OCI-LY1 (cell line): ENCODE results near the gene ATAD3C.
"Not testable (repeated sequence)": the region's sequence is repeated elsewhere in the genome, so short reads cannot be mapped to it uniquely, and the experiment has no call there.

Experiments
- H2AFZ ChIP-seq: fragments of 200-600 bp; sonication (generic), shearing (Covaris generic); 2 replicates; pipeline ENCODE4 v1.6.0; 2014; ENCODE audit warnings: antibody characterized with exemption, mild to moderate bottlenecking, low read length
- H3F3A ChIP-seq: fragments of 200-600 bp; sonication (generic), shearing (Covaris generic); 2 replicates; pipeline ENCODE4 v1.6.0; 2014; ENCODE audit warnings: mild to moderate bottlenecking, antibody characterized with exemption, low read length, moderate library complexity; ENCODE audit not compliant: insufficient read depth
- H3K27ac ChIP-seq: fragments of 200-600 bp; sonication (generic); 2 replicates; pipeline ENCODE4 v1.5.1; 2014; ENCODE audit warnings: low read length, mixed run types, mild to moderate bottlenecking, low read depth; ENCODE audit not compliant: poor library complexity, severe bottlenecking
- H3K27me3 ChIP-seq: fragments of 200-600 bp; sonication (generic); 2 replicates; pipeline ENCODE4 v1.6.0; 2014; ENCODE audit warnings: antibody characterized with exemption, mild to moderate bottlenecking, low read length, moderate library complexity; ENCODE audit not compliant: insufficient read depth
- H3K36me3 ChIP-seq: fragments of 200-600 bp; sonication (generic); 2 replicates; pipeline ENCODE4 v1.6.1; 2014; ENCODE audit warnings: mild to moderate bottlenecking, antibody characterized with exemption, low read length, moderate library complexity, mixed read lengths; ENCODE audit not compliant: insufficient read depth
- H3K4me1 ChIP-seq: fragments of 200-600 bp; sonication (generic); 2 replicates; pipeline ENCODE4 v1.5.1; 2014; ENCODE audit warnings: mild to moderate bottlenecking, low read length, moderate library complexity; ENCODE audit not compliant: insufficient read depth, severe bottlenecking
- H3K4me2 ChIP-seq: fragments of 200-600 bp; sonication (generic), shearing (Covaris generic); 2 replicates; pipeline ENCODE4 v1.6.1; 2014; ENCODE audit warnings: low read length
- H3K4me3 ChIP-seq: fragments of 200-600 bp; sonication (generic); 2 replicates; pipeline ENCODE4 v1.5.1; 2014; ENCODE audit warnings: low read length, low read depth, mild to moderate bottlenecking, mixed read lengths; ENCODE audit not compliant: poor library complexity, severe bottlenecking
- H3K79me2 ChIP-seq: fragments of 200-600 bp; shearing (Covaris generic); 2 replicates; pipeline ENCODE4 v1.6.1; 2016; ENCODE audit warnings: mixed run types, low read length, mixed read lengths; ENCODE audit not compliant: insufficient read depth
- H3K9ac ChIP-seq: fragments of 200-600 bp; sonication (generic), shearing (Covaris generic); 2 replicates; pipeline ENCODE4 v1.6.1; 2014; ENCODE audit warnings: mild to moderate bottlenecking, low read length, mixed read lengths
- H3K9me2 ChIP-seq: fragments of 200-600 bp; sonication (generic), shearing (Covaris generic); 2 replicates; pipeline ENCODE4 v1.6.1; 2014; ENCODE audit warnings: low read depth, mild to moderate bottlenecking, low read length, mixed read lengths
- H3K9me3 ChIP-seq: fragments of 200-600 bp; shearing (Covaris generic); 2 replicates; pipeline ENCODE4 v1.6.1; 2014; ENCODE audit warnings: low read length, mixed read lengths
- H4K20me1 ChIP-seq: fragments of 200-600 bp; sonication (generic), shearing (Covaris generic); 2 replicates; pipeline ENCODE4 v1.6.0; 2016; ENCODE audit warnings: mild to moderate bottlenecking, low read length; ENCODE audit not compliant: insufficient read depth
- CTCF ChIP-seq: fragments of 200-600 bp; sonication (generic), shearing (Covaris generic); IDR thresholded peaks from 2 replicates; pipeline ENCODE4 v1.5.1; 2017; ENCODE audit warnings: mild to moderate bottlenecking, antibody characterized with exemption, low read length, moderate library complexity, mixed read lengths
- EZH2 ChIP-seq: fragments of 200-600 bp; sonication (generic), shearing (Covaris generic); IDR thresholded peaks from 2 replicates; pipeline ENCODE4 v1.8.0; 2017; ENCODE audit warnings: borderline replicate concordance, mixed run types, mild to moderate bottlenecking, antibody characterized with exemption, low read length, moderate library complexity, mixed read lengths

The ATAD3C gene

GRCh38 chr1:1427820-1428148, 21.7 kb upstream of the ATAD3C start:
- no peak for TF ChIP-seq CTCF
- TF ChIP-seq EZH2: no peak
- Histone ChIP-seq H3K4me3 (no peak overlapping the region), H3K9me3 (no peaks in the 10 kb centered on the region), H4K20me1 (no peaks in the 10 kb centered on the region), H3F3A (no peaks in the 10 kb centered on the region), H3K27me3 (peaks cover 6% of the 10 kb centered on the region; the same call in 1 of the 2 replicates), H3K4me2 (no peak overlapping the region), H3K9me2 (no peaks in the 10 kb centered on the region), H2AFZ (no peak overlapping the region), H3K4me1 (peaks cover 1% of the 10 kb centered on the region), H3K9ac (no peak overlapping the region), H3K79me2 (no peaks in the 10 kb centered on the region), H3K27ac (no peak overlapping the region), H3K36me3 (no peaks in the 10 kb centered on the region)

- H3K4me1 ChIP-seq: no peaks in the 10 kb centered on the region
- no peak overlapping the region for H3K27ac ChIP-seq
- no peak overlapping the region for H3K4me2 ChIP-seq
- H3K9me2 ChIP-seq: no peaks in the 10 kb centered on the region
- H3K9me3 ChIP-seq: no peaks in the 10 kb centered on the region
- no peak overlapping the region for H2AFZ ChIP-seq
- TF ChIP-seq EZH2: no peak
- no peak for TF ChIP-seq CTCF
- no peak overlapping the region for H3K9ac ChIP-seq
- no peaks in the 10 kb centered on the region for H4K20me1 ChIP-seq
- no peak overlapping the region for H3K4me3 ChIP-seq
- no peaks in the 10 kb centered on the region for H3K79me2 ChIP-seq
- no peaks in the 10 kb centered on the region for H3K36me3 ChIP-seq
- peaks cover 2% of the 10 kb centered on the region; the same call in 1 of the 2 replicates for H3K27me3 ChIP-seq
- no peaks in the 10 kb centered on the region for H3F3A ChIP-seq
Measured at GRCh38 chr1:1428174-1428573, 21.3 kb upstream of the ATAD3C start.

- not testable (repeated sequence) for H3K9me3 ChIP-seq, H3K9me2 ChIP-seq, H3F3A ChIP-seq, H3K4me3 ChIP-seq, H3K4me2 ChIP-seq, H4K20me1 ChIP-seq, H3K36me3 ChIP-seq, H3K27ac ChIP-seq, H3K27me3 ChIP-seq, H3K4me1 ChIP-seq, H3K9ac ChIP-seq, H2AFZ ChIP-seq, H3K79me2 ChIP-seq
Measured at GRCh38 chr1:1428967-1429366, 20.5 kb upstream of the ATAD3C start.

- H3K9ac ChIP-seq: no peak overlapping the region
Measured at GRCh38 chr1:1429671-1430073, 19.8 kb upstream of the ATAD3C start.

More at GRCh38 chr1:1429671-1430073, 19.8 kb upstream of the ATAD3C start:
- Histone ChIP-seq H3F3A (no peaks in the 10 kb centered on the region), H3K27me3 (peaks cover under 1% of the 10 kb centered on the region; the same call in 1 of the 2 replicates), H4K20me1 (no peaks in the 10 kb centered on the region), H3K4me3 (no peak overlapping the region), H3K9me3 (no peaks in the 10 kb centered on the region), H2AFZ (no peak overlapping the region), H3K4me1 (no peaks in the 10 kb centered on the region), H3K4me2 (no peak overlapping the region), H3K36me3 (no peaks in the 10 kb centered on the region), H3K79me2 (no peaks in the 10 kb centered on the region), H3K27ac (no peak overlapping the region), H3K9me2 (no peaks in the 10 kb centered on the region)
- TF ChIP-seq CTCF (no peak), EZH2 (no peak)
